ENCODE measurements around the gene ZSCAN23. TPM values are rescaled to one million over a fixed set of nuclear protein-coding genes. Genes with fewer than 3 reads are reported as not detected.

The ZSCAN23 gene
- total and polyA plus RNA-seq, 4 donors: 0.06 to 0.65 (median 0.42) TPM; not detected in 1

- H3K4me3 ChIP-seq (ENCODE audit: low read depth in 1 of 3, low read length in 3 of 3): no peak overlapping the region
- peaks cover 5 to 39% (median 28%) of the 10 kb centered on the region in 4 donors for H3K36me3 ChIP-seq (ENCODE audit: control insufficient read depth in 4 of 4, insufficient read depth in 3 of 4, low read depth in 1 of 4, low read length in 3 of 4)
- TF ChIP-seq EGR1 (IDR thresholded peaks at IDR 0.05; ENCODE audit: low read depth in 2 of 2): no peak
- no peak for TF ChIP-seq RXRA (IDR thresholded peaks at IDR 0.05)
- no peak for TF ChIP-seq NR2F2 (IDR thresholded peaks at IDR 0.05)
- TF ChIP-seq CTCF (IDR thresholded peaks at IDR 0.05; ENCODE audit: low read depth, low read length, missing input control): no peak
- no peak for TF ChIP-seq ATF3 (IDR thresholded peaks at IDR 0.05)
- no peak for TF ChIP-seq MAX (IDR thresholded peaks at IDR 0.05)
- TF ChIP-seq RAD21 (IDR thresholded peaks at IDR 0.05): no peak
- no peak for TF ChIP-seq ZBTB33 (IDR thresholded peaks at IDR 0.05)
- TF ChIP-seq TAF1 (conservative IDR thresholded peaks at IDR 0.05): no peak
- no peak for TF ChIP-seq YY1 (IDR thresholded peaks at IDR 0.05)
- TF ChIP-seq FOXA1 (IDR thresholded peaks at IDR 0.05): no peak
- no peak for TF ChIP-seq FOXA2 (IDR thresholded peaks at IDR 0.05)
- TF ChIP-seq JUND (IDR thresholded peaks at IDR 0.05): no peak
- no peak for TF ChIP-seq GABPA (IDR thresholded peaks at IDR 0.05 in 1 of 2, conservative IDR thresholded peaks at IDR 0.05 in 1 of 2)
- TF ChIP-seq HNF4A (conservative IDR thresholded peaks at IDR 0.05): no peak
- no peak for TF ChIP-seq REST (IDR thresholded peaks at IDR 0.05)
- H3K9ac ChIP-seq (ENCODE audit: low read depth in 1 of 2, low read length in 2 of 2): no peak overlapping the region
- no peaks in the 10 kb centered on the region for H3K4me1 ChIP-seq (ENCODE audit: control insufficient read depth in 4 of 4, insufficient read depth in 4 of 4, low read length in 3 of 4)
- DNase-seq (ENCODE audit: low spot score): no peak
- 96% methylated on average over 8 of the region's 8 CpGs for WGBS
- H3K27me3 ChIP-seq (ENCODE audit: control insufficient read depth in 4 of 4, insufficient read depth in 4 of 4, low read length in 3 of 4): no peaks in the 10 kb centered on the region
- no peaks in the 10 kb centered on the region for H3K9me3 ChIP-seq (ENCODE audit: control insufficient read depth in 4 of 4, low read length in 3 of 4)
- H3K27ac ChIP-seq (ENCODE audit: low read depth in 1 of 2, low read length in 2 of 2): no peak overlapping the region
Measured at GRCh38 chr6:28390688-28391087, 52.6 kb downstream of the ZSCAN23 start.

GRCh38 chr6:28384143-28384533, 59.2 kb downstream of the ZSCAN23 start:
- no peak overlapping the region for H3K27ac ChIP-seq (ENCODE audit: low read depth in 1 of 2, low read length in 2 of 2)
- peaks cover 0 to 29% (median 9%) of the 10 kb centered on the region in 4 donors for H3K36me3 ChIP-seq (ENCODE audit: control insufficient read depth in 4 of 4, insufficient read depth in 3 of 4, low read depth in 1 of 4, low read length in 3 of 4)
- H3K9me3 ChIP-seq (ENCODE audit: control insufficient read depth in 4 of 4, low read length in 3 of 4): no peaks in the 10 kb centered on the region
- H3K4me3 ChIP-seq (ENCODE audit: low read depth in 1 of 3, low read length in 3 of 3): no peak overlapping the region
- H3K9ac ChIP-seq (ENCODE audit: low read depth in 1 of 2, low read length in 2 of 2): no peak overlapping the region
- TF ChIP-seq YY1 (IDR thresholded peaks at IDR 0.05): no peak
- TF ChIP-seq TAF1 (conservative IDR thresholded peaks at IDR 0.05): no peak
- TF ChIP-seq HNF4G (IDR thresholded peaks at IDR 0.05): no peak
- TF ChIP-seq NR2F2 (IDR thresholded peaks at IDR 0.05): no peak
- TF ChIP-seq ATF3 (IDR thresholded peaks at IDR 0.05): no peak
- TF ChIP-seq RXRA (IDR thresholded peaks at IDR 0.05): no peak
- TF ChIP-seq EGR1 (IDR thresholded peaks at IDR 0.05; ENCODE audit: low read depth in 2 of 2): no peak
- no peak for TF ChIP-seq JUND (IDR thresholded peaks at IDR 0.05)
- TF ChIP-seq CTCF (IDR thresholded peaks at IDR 0.05; ENCODE audit: low read depth, low read length, missing input control): no peak
- no peak for TF ChIP-seq ZBTB33 (IDR thresholded peaks at IDR 0.05)
- peaks cover 0 to 15% (median 7%) of the 10 kb centered on the region in 4 donors for H3K4me1 ChIP-seq (ENCODE audit: control insufficient read depth in 4 of 4, insufficient read depth in 4 of 4, low read length in 3 of 4)
- no peaks in the 10 kb centered on the region for H3K27me3 ChIP-seq (ENCODE audit: control insufficient read depth in 4 of 4, insufficient read depth in 4 of 4, low read length in 3 of 4)
- DNase-seq (ENCODE audit: low spot score): no peak
- 76% methylated on average over 2 of the region's 2 CpGs for WGBS

Data from liver (tissue), 9 donors.